ENCODE results near the gene C1QTNF9. TPM values are rescaled to one million over a fixed set of nuclear protein-coding genes. Genes with fewer than 3 reads are reported as not detected.

Gene C1QTNF9
- total and polyA plus RNA-seq, 9 of the 15 experiments (the other 6 are each of a cell fraction or from before 2014, with no cell fraction given): not detected

- TF ChIP-seq ARID3A (IDR thresholded peaks at IDR 0.05; ENCODE audit: borderline replicate concordance, low read depth, low read length) (no peak), ZHX1 (conservative IDR thresholded peaks at IDR 0.05; ENCODE audit: low read length) (no peak), RNF219 (CRISPR knock-in tag; IDR thresholded peaks at IDR 0.05) (no peak)
Observed at GRCh38 chr13:24301911-24302310, 7.5 kb upstream of the C1QTNF9 start (continued).

GRCh38 chr13:24304620-24305019 lies 4.8 kb upstream of the C1QTNF9 start:
- H3K36me3 ChIP-seq (ENCODE audit: control insufficient read depth, insufficient read depth, low read length): no peaks in the 10 kb centered on the region
- POLR2A ChIA-PET: no interaction called here
- H3K27ac ChIP-seq (ENCODE audit: extremely low read depth, low read depth, low read length): no peak overlapping the region
- no peak overlapping the region for H3K4me2 ChIP-seq (ENCODE audit: insufficient read depth, low read length)
- H4K20me1 ChIP-seq (replicated peaks; ENCODE audit: control insufficient read depth, insufficient read depth, low read length): no peaks in the 10 kb centered on the region
- intact Hi-C loops (cut with micrococcal nuclease): no loop called here
- no peaks in the 10 kb centered on the region for H3K79me2 ChIP-seq (ENCODE audit: control insufficient read depth, insufficient read depth, low read length)
- TF ChIP-seq ZSCAN32 (CRISPR knock-in tag; IDR thresholded peaks at IDR 0.05) (no peak), ZNF583 (CRISPR knock-in tag; IDR thresholded peaks at IDR 0.05) (no peak), KLF6 (CRISPR knock-in tag; IDR thresholded peaks at IDR 0.05; ENCODE audit: borderline replicate concordance) (no peak), YBX1 (IDR thresholded peaks at IDR 0.05) (no peak), SLC30A9 (CRISPR knock-in tag; IDR thresholded peaks at IDR 0.05) (no peak), HMGN3 (IDR thresholded peaks at IDR 0.05; ENCODE audit: borderline replicate concordance, extremely low read depth, insufficient read length, low read depth, low read length) (no peak), DEAF1 (CRISPR knock-in tag; IDR thresholded peaks at IDR 0.05) (no peak), TBP (optimal IDR thresholded peaks at IDR 0.05; ENCODE audit: low read depth, low read length) (no peak)
- H3K4me3 ChIP-seq: no peak overlapping the region
- 0% methylated on average over 5 of the region's 5 CpGs for WGBS (ENCODE audit: insufficient coverage, low coverage, missing lambda C conversion rate)
- BruUV-seq (replicated peaks): no TSS peak
- CTCF ChIA-PET (ENCODE audit: low intra/inter-chr PET ratio): no interaction called here
- FAIRE-seq: no peak
- H3K9ac ChIP-seq (ENCODE audit: insufficient read depth in 1 of 2, low read depth in 2 of 2, low read length in 2 of 2): no peak overlapping the region
- ATAC-seq: no peak
- H3K27me3 ChIP-seq (ENCODE audit: control insufficient read depth in 2 of 2, insufficient read depth in 2 of 2, low read length in 2 of 2): peaks cover 5 to 21% of the 10 kb centered on the region in 2 experiments; a peak in 4 of 5 replicates
- no peaks in the 10 kb centered on the region for H3K9me1 ChIP-seq (ENCODE audit: control insufficient read depth, insufficient read depth, low read length)
- no peaks in the 10 kb centered on the region; a peak in 1 of 5 replicates for H3K4me1 ChIP-seq (replicated peaks in 1 of 2; ENCODE audit: control insufficient read depth in 2 of 2, insufficient read depth in 2 of 2, low read length in 2 of 2)
- no peak overlapping the region for H2AFZ ChIP-seq (ENCODE audit: low read depth, low read length)
- no peak for DNase-seq (ENCODE audit: extremely low read depth in 1 of 4, low spot score in 3 of 4)
- in situ Hi-C loops (cut with MboI): no loop called here
- H3K9me3 ChIP-seq (replicated peaks; ENCODE audit: control insufficient read depth, insufficient read depth, low read depth, low read length): no peaks in the 10 kb centered on the region
